Measurements from ENCODE around the gene NTS.

NTS gene

GRCh38 chr12:85923767-85924331 lies 49.8 kb downstream of the NTS start:
- no peak for DNase-seq

- DNase-seq: no peak
Measured at GRCh38 chr12:85927166-85927565, 53.1 kb downstream of the NTS start.

Measured in NCI-H2171 (cell line).